HUES6 (cell line): ENCODE measurements around the gene LIME1.
A peak's percentile ranks its signal among the peaks of the same experiment; 100 is the strongest.

ENCODE experiments used
- H3K27ac ChIP-seq: 2 replicates; pipeline ENCODE4 v1.7.0; 2013; ENCODE audit warnings: low read depth, mild to moderate bottlenecking, low read length, inconsistent platforms
- H3K27me3 ChIP-seq: 2 replicates; pipeline ENCODE4 v1.6.1; 2013; ENCODE audit warnings: low read length; ENCODE audit not compliant: control insufficient read depth, insufficient read depth
- H3K36me3 ChIP-seq: 2 replicates; pipeline ENCODE4 v1.6.1; 2013; ENCODE audit warnings: low read length; ENCODE audit not compliant: control insufficient read depth, insufficient read depth
- H3K4me1 ChIP-seq: 2 replicates; pipeline ENCODE4 v1.6.1; 2013; ENCODE audit warnings: low read length; ENCODE audit not compliant: control insufficient read depth, insufficient read depth
- H3K4me3 ChIP-seq: 2 replicates; pipeline ENCODE4 v1.5.1; 2013; ENCODE audit warnings: low read depth, low read length
- H3K9ac ChIP-seq: one replicate; pipeline ENCODE4 v1.6.1; 2013; ENCODE audit warnings: mild to moderate bottlenecking, low read length
- H3K9me3 ChIP-seq: 2 replicates; pipeline ENCODE4 v1.6.1; 2013; ENCODE audit warnings: low read depth, low read length; ENCODE audit not compliant: control insufficient read depth, insufficient read depth

Gene LIME1

DNA sequence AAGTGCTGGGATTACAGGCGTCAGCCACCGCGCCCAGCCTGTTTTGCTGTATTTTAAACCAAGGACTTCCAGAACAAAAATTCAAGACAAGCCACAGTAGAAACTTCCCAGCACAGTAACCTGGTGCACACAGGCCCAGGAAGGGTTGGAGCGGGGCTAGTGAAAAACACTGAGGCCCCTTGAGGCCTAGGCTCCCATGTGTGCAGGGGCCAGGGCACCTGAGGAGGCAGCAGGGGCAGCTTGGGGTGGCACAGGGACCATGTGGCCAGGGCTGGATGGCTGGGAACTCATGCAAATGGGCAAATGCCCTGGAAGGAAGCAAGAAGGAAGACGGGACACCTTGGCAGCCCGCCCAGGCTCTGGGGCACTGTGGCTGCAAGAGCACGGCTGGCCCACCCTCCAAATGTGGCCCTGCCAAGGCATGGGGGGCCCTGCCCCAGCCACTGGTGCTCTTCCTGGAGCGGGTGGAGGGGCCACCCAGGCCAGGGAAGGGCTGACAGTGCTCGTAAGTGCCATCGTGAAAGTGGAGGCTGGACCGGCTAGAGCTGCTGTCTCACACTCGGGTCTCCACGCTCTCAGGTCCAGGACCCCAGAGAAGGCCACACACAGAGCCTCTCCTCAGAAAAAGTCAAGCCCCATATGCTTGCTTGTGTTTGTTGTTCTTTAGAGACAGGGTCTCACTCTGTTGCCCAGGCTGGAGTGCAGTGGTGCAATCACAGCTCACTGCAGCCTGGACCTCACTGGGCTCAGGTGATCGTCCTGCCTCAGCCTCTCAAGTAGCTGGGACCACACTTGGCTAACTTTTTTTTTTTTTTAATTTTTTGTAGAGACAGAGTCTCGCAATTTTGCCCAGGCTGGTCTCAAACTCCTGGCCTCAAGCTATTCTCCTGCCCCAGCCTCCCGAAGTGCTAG is 13.4 kb downstream of the LIME1 start:
- no peak overlapping the region for H3K9ac ChIP-seq
- peaks cover 32% of the 10 kb centered on the region for H3K4me1 ChIP-seq
- no peak overlapping the region for H3K27ac ChIP-seq
- H3K27me3 ChIP-seq: no peaks in the 10 kb centered on the region
- no peaks in the 10 kb centered on the region for H3K9me3 ChIP-seq
- H3K36me3 ChIP-seq: peaks cover 7% of the 10 kb centered on the region; the same call in 1 of the 2 replicates
- H3K4me3 ChIP-seq: no peak overlapping the region

GRCh38 chr20:63750807-63751470 is 14.5 kb downstream of the LIME1 start:
- Histone ChIP-seq H3K4me1 (peaks cover 32% of the 10 kb centered on the region), H3K4me3 (no peak overlapping the region; the same call in 1 of the 2 replicates), H3K27ac (no peak overlapping the region), H3K9me3 (no peaks in the 10 kb centered on the region), H3K36me3 (peaks cover 6% of the 10 kb centered on the region; the same call in 1 of the 2 replicates), H3K27me3 (no peaks in the 10 kb centered on the region), H3K9ac (peak overlapping the region; percentile 31)

GRCh38 chr20:63751471-63752271 is 15.2 kb downstream of the LIME1 start:
- no peaks in the 10 kb centered on the region for H3K36me3 ChIP-seq
- no peaks in the 10 kb centered on the region for H3K27me3 ChIP-seq
- no peaks in the 10 kb centered on the region for H3K9me3 ChIP-seq
- no peak overlapping the region for H3K27ac ChIP-seq
- peak overlapping the region; percentile 9; the same call in 1 of the 2 replicates for H3K4me3 ChIP-seq
- H3K9ac ChIP-seq: peak overlapping the region; percentile 31
- H3K4me1 ChIP-seq: peaks cover 32% of the 10 kb centered on the region

DNA sequence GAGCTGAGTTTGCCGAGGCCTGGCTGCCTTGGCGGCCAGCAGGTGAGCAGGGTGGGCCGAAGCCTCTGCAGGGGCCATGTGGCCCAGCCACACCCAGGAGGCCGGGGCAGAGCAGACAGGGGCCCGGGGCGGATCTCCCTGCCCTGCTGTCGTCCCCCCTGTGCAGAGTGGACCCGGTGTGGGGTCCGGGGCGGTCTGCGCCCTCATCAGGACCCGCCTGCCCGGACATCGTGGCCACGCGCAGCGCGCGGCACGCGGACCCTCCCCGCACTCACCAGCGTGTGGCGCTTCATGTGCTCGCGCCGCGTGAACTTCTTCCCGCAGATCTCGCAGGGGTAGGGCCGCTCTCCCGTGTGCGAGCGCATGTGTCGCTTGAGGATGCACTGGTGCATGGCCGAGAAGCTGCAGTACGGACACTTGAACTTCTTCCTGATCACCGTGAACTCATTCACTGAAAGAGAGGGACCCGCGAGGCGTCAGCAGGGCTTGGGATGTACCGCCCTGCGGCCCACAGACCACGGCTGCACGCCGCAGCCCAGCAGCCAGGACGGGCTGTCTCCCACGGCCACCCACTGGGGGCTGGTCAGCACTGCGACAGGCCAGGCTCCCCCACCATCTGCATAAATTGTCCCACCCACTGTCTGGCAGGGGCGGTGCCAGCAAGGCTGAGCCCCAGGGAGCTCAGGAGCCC is 16.1 kb downstream of the LIME1 start:
- H3K27ac ChIP-seq: no peak overlapping the region
- peaks cover 32% of the 10 kb centered on the region for H3K4me1 ChIP-seq
- H3K4me3 ChIP-seq: no peak overlapping the region
- H3K27me3 ChIP-seq: no peaks in the 10 kb centered on the region
- H3K36me3 ChIP-seq: no peaks in the 10 kb centered on the region
- no peaks in the 10 kb centered on the region for H3K9me3 ChIP-seq
- H3K9ac ChIP-seq: no peak overlapping the region

DNA sequence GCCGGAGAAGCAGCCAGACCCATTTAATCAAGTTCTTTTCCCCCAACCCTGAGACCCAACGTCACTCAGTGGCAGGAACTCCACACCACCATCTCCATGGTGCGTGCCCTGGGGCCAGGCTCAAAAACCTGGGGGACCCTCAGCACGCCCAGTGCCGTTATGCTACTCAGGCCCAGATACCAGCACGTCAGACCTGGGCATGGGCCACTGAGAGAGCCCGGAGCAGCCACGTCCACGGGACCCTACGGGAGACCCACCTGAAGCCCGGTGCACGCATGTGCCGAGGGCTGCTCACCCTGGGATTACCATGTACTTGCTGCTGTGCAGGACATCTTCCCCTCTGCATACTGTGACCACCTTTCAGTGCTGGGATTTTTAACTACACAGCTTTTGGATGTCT is 16.9 kb downstream of the LIME1 start:
- H3K9me3 ChIP-seq: no peaks in the 10 kb centered on the region
- H3K27me3 ChIP-seq: no peaks in the 10 kb centered on the region
- peaks cover 32% of the 10 kb centered on the region for H3K4me1 ChIP-seq
- H3K27ac ChIP-seq: no peak overlapping the region
- H3K36me3 ChIP-seq: no peaks in the 10 kb centered on the region
- no peak overlapping the region for H3K9ac ChIP-seq
- no peak overlapping the region for H3K4me3 ChIP-seq

GRCh38 chr20:63754008-63754407 is 17.5 kb downstream of the LIME1 start:
- H3K27ac ChIP-seq: no peak overlapping the region
- H3K27me3 ChIP-seq: no peaks in the 10 kb centered on the region
- no peaks in the 10 kb centered on the region for H3K36me3 ChIP-seq
- no peak overlapping the region for H3K4me3 ChIP-seq
- peaks cover 32% of the 10 kb centered on the region for H3K4me1 ChIP-seq
- H3K9ac ChIP-seq: no peak overlapping the region
- no peaks in the 10 kb centered on the region for H3K9me3 ChIP-seq

- H3K27me3 ChIP-seq: no peaks in the 10 kb centered on the region
- no peak overlapping the region for H3K27ac ChIP-seq
- H3K36me3 ChIP-seq: no peaks in the 10 kb centered on the region
- no peak overlapping the region for H3K4me3 ChIP-seq
- H3K4me1 ChIP-seq: peaks cover 26% of the 10 kb centered on the region
- no peaks in the 10 kb centered on the region for H3K9me3 ChIP-seq
- H3K9ac ChIP-seq: no peak overlapping the region
Measured at GRCh38 chr20:63755933-63756647, 19.6 kb downstream of the LIME1 start.

- Histone ChIP-seq H3K36me3 (no peaks in the 10 kb centered on the region), H3K27me3 (no peaks in the 10 kb centered on the region), H3K4me1 (peaks cover 23% of the 10 kb centered on the region; the same call in 1 of the 2 replicates), H3K9ac (no peak overlapping the region), H3K27ac (no peak overlapping the region), H3K9me3 (no peaks in the 10 kb centered on the region), H3K4me3 (no peak overlapping the region)
Measured at GRCh38 chr20:63756648-63756991, 20.2 kb downstream of the LIME1 start.

- peaks cover 10% of the 10 kb centered on the region; the same call in 1 of the 2 replicates for H3K4me1 ChIP-seq
- H3K36me3 ChIP-seq: peaks cover 2% of the 10 kb centered on the region; the same call in 1 of the 2 replicates
- H3K27ac ChIP-seq: no peak overlapping the region
- H3K9ac ChIP-seq: no peak overlapping the region
- no peaks in the 10 kb centered on the region for H3K27me3 ChIP-seq
- H3K4me3 ChIP-seq: no peak overlapping the region
- no peaks in the 10 kb centered on the region for H3K9me3 ChIP-seq
Measured at GRCh38 chr20:63758152-63758551, 21.7 kb downstream of the LIME1 start.

DNA sequence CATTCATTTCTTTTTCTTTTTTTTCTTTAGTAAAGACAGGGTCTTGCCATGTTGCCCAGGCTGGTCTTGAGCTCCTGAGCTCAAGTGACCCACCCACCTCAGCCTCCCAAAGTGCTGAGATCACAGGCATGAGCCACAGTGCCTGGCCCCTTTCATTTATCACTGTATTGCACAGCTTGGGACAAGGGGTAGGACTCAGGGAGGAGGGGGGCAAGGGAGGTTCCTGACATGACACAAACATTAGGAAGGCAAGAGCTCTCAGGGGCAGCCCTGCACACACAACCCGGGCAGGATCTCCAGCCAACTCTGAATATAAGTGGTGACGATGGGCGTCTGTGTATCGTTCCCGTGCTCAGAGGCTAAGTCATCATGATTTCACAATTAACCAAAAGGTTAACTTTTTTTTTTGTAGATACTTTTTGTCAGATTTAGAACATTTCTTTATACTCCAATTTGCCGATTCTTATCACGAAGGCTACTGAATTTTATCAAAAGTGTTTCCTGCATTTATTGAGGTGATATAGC is 23.0 kb downstream of the LIME1 start:
- Histone ChIP-seq H3K9me3 (no peaks in the 10 kb centered on the region), H3K4me3 (no peak overlapping the region), H3K9ac (no peak overlapping the region), H3K27me3 (no peaks in the 10 kb centered on the region), H3K36me3 (peaks cover 5% of the 10 kb centered on the region; the same call in 1 of the 2 replicates), H3K27ac (no peak overlapping the region), H3K4me1 (no peaks in the 10 kb centered on the region)
